HS-27A (cell line): ENCODE results near the gene LRIG1.
A peak's percentile ranks its signal among the peaks of the same experiment; 100 is the strongest.

Experiments used
- DNase-seq: peaks from one replicate; pipeline ENCODE4 v3.0.0-alpha.2; 2012; ENCODE audit warnings: low read depth, missing footprints

The LRIG1 gene

GRCh38 chr3:66401157-66401550, 99.7 kb downstream of the LRIG1 start:
- DNase-seq = no peak

DNA sequence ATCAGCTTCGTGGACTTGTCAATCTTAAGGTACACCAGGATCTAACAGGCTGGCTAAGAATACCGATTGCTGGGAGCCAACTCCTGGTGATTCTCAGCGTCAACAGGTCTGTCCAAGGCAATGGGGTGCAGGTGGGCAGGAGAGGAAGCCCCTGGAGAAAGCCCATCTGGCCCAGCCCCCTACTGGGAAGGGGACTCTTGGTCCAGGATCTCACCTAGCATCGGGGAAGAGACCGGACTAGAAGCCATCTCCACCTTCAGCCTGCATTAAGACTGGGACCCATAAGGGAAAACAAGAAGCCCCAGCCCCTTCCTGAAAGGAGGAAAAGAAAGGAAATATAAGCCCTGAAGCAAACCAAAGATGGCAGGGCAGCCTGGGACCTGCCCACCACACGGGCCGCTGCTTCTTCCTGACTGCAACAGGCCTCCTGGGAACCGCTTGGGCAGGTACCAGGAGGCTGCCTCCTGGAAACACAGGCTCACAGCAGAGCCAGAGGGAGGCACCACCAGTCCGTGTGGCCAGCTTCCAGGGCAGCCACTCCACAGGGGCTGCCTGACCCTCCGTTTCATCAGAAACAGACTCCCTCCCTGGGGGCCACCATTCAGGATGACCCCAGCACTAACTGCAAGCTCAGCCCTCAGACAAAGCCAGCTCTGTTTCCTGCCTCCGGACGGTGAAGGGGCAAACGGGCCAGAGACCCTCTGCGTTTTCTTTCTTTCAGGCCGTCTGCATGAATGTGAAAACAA, 100.2 kb downstream of the LRIG1 start:
- DNase-seq = no peak

DNA sequence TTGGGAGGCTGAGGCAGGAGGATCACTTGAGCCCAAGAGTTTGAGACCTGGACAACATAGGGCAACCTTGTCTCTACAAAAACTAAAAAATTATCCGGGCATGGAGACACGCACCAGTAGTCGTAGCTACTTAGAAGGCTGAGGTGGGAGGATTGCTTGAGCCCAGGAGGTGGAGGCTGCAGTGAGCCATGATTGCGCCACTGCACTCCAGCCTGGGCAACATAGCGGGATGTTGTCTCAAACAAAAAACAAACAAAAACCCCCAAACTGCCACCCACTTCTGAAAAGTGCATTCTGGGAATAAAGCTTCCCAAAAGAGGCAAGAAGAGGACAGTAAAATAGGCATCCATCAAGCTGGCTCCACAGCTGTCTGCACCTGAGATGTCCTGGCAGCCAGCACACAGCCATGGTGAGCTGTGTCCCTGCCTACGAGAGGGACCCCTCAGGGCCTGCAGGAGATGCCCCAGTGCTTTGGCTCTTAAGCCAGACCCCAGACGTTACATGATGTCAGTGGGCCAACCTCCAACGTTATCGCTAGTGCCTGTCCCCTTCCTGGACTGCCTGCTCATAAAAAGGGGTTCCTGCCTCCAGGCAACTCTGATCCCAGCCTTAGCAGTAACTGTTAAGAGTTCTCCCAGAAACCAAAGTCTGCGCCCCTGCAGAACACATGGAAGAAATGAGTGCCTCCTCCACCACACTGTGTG, 101.1 kb downstream of the LRIG1 start:
- no peak for DNase-seq

GRCh38 chr3:66398228-66399025, 102.4 kb downstream of the LRIG1 start:
- no peak for DNase-seq

- DNase-seq = no peak
Observed at GRCh38 chr3:66397745-66398144, 103.1 kb downstream of the LRIG1 start.

- DNase-seq = no peak
Observed at GRCh38 chr3:66396888-66397287, 103.9 kb downstream of the LRIG1 start.

- DNase-seq = no peak
Observed at GRCh38 chr3:66396161-66396760, 104.6 kb downstream of the LRIG1 start.

GRCh38 chr3:66395635-66396034, 105.2 kb downstream of the LRIG1 start:
- no peak for DNase-seq

GRCh38 chr3:66394753-66395249, 106.0 kb downstream of the LRIG1 start:
- peak; percentile 56 for DNase-seq

- no peak for DNase-seq
Observed at GRCh38 chr3:66394019-66394752, 106.6 kb downstream of the LRIG1 start.

GRCh38 chr3:66393333-66394005, 107.4 kb downstream of the LRIG1 start:
- no peak for DNase-seq

DNA sequence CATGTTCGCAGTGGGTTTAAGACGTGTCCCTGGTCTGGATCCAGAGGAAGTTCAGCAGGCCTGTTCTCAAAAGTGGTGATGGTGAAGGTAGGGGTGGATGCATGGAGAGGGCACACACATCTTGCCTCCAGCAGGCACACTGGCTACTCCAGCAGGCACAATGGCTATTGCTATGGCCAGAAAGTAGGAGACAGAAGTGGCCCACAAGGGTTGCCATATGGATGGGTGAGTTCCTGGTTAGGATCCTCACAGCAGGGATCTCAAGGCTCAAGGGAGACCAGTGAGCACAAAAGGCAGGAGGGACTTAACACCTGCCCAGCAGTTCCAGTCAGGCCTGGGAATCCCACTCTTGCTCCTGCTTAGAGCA, 107.9 kb downstream of the LRIG1 start:
- DNase-seq = no peak

DNA sequence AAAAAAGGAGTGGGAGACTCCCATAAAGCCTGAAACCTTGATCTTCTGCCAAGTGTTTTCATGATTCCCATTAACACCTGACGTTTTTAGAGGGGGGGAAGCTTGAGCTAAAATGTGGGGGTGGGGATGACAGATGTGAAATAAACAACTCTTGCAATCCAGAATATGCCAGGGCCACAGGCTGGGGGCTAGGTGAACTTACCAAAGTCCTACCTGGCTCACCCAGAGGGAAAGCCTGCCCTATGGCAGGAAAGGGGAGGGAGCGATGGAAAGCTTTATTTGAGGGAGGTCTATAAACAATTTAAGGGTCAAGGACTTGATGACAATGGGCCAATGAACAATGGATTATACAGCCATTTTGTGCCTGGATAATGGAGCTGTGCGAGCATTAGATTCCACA, 108.3 kb downstream of the LRIG1 start:
- DNase-seq = no peak

DNA sequence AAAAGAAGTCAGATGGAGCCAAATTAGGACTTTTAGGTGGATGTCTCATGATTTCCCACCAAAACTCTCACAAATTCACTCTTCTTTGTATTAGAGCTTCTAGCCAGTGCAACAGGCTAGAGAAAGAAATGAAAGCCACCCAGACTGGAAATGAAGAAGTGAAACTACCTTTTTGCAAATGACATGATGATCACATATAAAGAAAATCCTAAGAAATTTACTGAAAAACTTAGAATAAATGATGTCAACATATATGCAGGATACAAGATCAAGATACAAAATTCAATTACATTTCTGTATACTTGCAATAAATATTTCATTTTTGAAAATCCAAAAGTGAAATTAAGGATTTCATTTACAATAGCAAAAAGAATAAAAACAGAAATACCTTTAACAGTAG, 110.8 kb downstream of the LRIG1 start:
- DNase-seq = no peak

DNA sequence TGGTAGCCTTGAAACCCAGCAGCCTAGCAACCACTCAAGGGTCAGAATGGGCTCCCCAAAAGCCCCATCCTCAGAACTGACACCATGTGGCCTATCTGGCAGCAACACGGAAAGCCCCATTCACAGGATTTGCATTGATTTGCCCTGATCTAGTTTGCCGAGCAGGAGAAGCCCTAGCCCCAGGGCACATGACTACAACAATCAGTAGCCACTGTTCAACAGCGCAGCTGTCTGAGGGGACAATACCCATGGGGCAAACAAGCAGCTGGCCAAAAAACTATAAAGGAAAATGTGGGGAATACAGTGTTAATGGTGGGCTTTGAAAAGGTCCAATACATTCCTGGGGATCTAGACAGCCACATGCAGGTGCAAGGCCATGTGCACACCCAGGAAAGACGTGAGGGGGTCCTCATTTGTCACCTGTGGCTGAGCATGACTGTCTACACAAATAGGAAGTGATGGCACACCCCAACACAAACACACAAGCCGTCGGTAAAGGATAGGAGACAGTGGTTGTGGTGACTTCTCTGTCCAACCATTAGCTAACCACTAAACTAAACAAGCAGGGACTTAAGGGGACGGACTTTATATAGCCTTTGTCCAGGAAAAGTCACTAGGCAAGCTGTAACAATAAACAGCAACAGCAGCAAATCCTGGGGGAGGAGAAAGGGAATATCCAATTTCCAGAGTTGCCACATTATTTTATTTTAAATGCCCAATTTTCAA, 113.7 kb downstream of the LRIG1 start:
- DNase-seq = no peak

- DNase-seq = no peak
Observed at GRCh38 chr3:66386011-66386924, 114.6 kb downstream of the LRIG1 start.

- no peak for DNase-seq
Observed at GRCh38 chr3:66385066-66385465, 115.8 kb downstream of the LRIG1 start.

- no peak for DNase-seq
Observed at GRCh38 chr3:66383998-66384745, 116.7 kb downstream of the LRIG1 start.

DNA sequence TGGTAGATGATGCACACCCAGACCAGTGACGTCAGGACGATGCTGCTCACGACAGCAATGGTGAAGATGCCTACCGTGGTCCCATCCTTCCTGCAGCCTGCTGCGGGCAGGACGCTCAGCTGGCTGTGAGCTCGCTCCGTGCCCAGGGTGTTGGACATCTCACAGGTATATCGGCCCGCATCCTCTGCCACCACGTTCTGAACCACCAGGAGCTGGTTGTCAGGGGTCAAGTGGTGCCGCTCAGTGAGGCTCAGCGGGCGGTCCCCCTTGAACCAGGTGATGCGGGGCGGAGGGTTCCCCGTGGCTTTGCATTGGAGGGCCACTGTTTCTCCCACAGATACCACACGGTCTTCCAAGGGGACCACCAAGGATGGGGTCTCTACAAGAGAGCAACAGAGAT, 117.8 kb downstream of the LRIG1 start:
- DNase-seq = no peak
